GM12878 (cell line): ENCODE measurements around the gene TIAM1. TPM values are rescaled to one million over a fixed set of nuclear protein-coding genes. Genes with fewer than 3 reads are reported as not detected.

Experiments
- ATAC-seq: fragments of 200-7000 bp; cut with Tn5 transposase; 3 replicates; pipeline ENCODE4 v1.9.1; 2020; ENCODE audit warnings: mild to moderate bottlenecking, moderate library complexity
- BruUV-seq: library from RNA; stranded (reverse); fragments of 400-500 nt; replicated peaks from 2 replicates; lab custom pipeline; 2021; lab: Mats Ljungman, UMichigan
- CTCF ChIA-PET: fragments of 300-600 bp; sonication (Branson Sonifier 250); formaldehyde crosslinking; extraction: SDS; loops from one replicate; lab custom pipeline; 2021; ENCODE audit warnings: inconsistent platforms; lab: Yijun Ruan, JAX
- POLR2A ChIA-PET: fragments of 350-600 bp; formaldehyde crosslinking; extraction: SDS; loops from one replicate; lab custom pipeline; 2021; ENCODE audit warnings: inconsistent platforms; lab: Charles Lee
- RAD21 ChIA-PET: fragments of 300-600 bp; sonication (Branson Sonifier 250); formaldehyde crosslinking; loops from one replicate; lab custom pipeline; 2023; ENCODE audit warnings: antibody characterized with exemption; ENCODE audit not compliant: unreplicated experiment; lab: Charles Lee
- SMC1A ChIA-PET: fragments of 300-600 bp; sonication (Branson Sonifier 250); formaldehyde crosslinking; loops from one replicate; lab custom pipeline; 2023; ENCODE audit not compliant: unreplicated experiment, uncharacterized antibody; lab: Charles Lee
- DNase-seq: peaks from one replicate; pipeline ENCODE4 v3.0.0-alpha.2; 2011; ENCODE audit warnings: low read depth, low spot score
- FAIRE-seq: peaks from 3 replicates; lab custom pipeline; 2011; peaks lifted over from hg19 to GRCh38; lab: Jason Lieb, UNC
- H2AFZ ChIP-seq: 2 replicates; pipeline ENCODE4 v1.6.0; 2011; ENCODE audit warnings: low read depth, low read length, control low read depth; ENCODE audit not compliant: control insufficient read depth
- H3K27ac ChIP-seq: 2 replicates; pipeline ENCODE4 v1.5.1; 2011; ENCODE audit warnings: control low read depth; ENCODE audit not compliant: control insufficient read depth, insufficient read depth
- H3K27me3 ChIP-seq, 2 experiments: replicated peaks in 1 of 2; 2 replicates each; pipeline versions ENCODE4 v1.6.0 to v1.6.1; 2011; ENCODE audit warnings: low read length in 1 of 2; ENCODE audit not compliant: control insufficient read depth in 2 of 2, insufficient read depth in 2 of 2
- H3K36me3 ChIP-seq, 2 experiments: 2 replicates each; pipeline ENCODE4 v1.5.1; 2011; ENCODE audit warnings: low read length in 1 of 2; ENCODE audit not compliant: control insufficient read depth in 2 of 2, insufficient read depth in 2 of 2
- H3K4me1 ChIP-seq: 2 replicates; pipeline ENCODE4 v1.6.1; 2011; ENCODE audit warnings: mild to moderate bottlenecking, low read length, moderate library complexity, mixed read lengths; ENCODE audit not compliant: control insufficient read depth, insufficient read depth
- H3K4me2 ChIP-seq: 2 replicates; pipeline ENCODE4 v1.6.0; 2011; ENCODE audit warnings: control low read depth; ENCODE audit not compliant: control insufficient read depth, insufficient read depth
- H3K4me3 ChIP-seq: fragments of 200-600 bp; sonication (generic); 2 replicates; pipeline ENCODE4 v1.5.1; 2016
- H3K79me2 ChIP-seq: 2 replicates; pipeline ENCODE4 v1.6.0; 2011; ENCODE audit warnings: low read length; ENCODE audit not compliant: control insufficient read depth, insufficient read depth
- H3K9ac ChIP-seq: 2 replicates; pipeline ENCODE4 v1.8.0; 2011; ENCODE audit warnings: low read length, control low read depth, mixed read lengths; ENCODE audit not compliant: control insufficient read depth, insufficient read depth
- H3K9me3 ChIP-seq: replicated peaks from 3 replicates; pipeline ENCODE4 v1.5.1; 2011; ENCODE audit warnings: mild to moderate bottlenecking, low read length; ENCODE audit not compliant: control insufficient read depth, insufficient read depth
- H4K20me1 ChIP-seq: 2 replicates; pipeline ENCODE4 v1.6.0; 2011; ENCODE audit not compliant: control insufficient read depth, insufficient read depth
- FOXM1 ChIP-seq: IDR thresholded peaks from 2 replicates; pipeline ENCODE4 v1.6.1; 2012; ENCODE audit warnings: low read depth, mild to moderate bottlenecking, inconsistent platforms, low read length, moderate library complexity
- HDAC6 ChIP-seq: fragments of 200-600 bp; sonication (generic); IDR thresholded peaks from one replicate; pipeline ENCODE4 v1.8.0; 2017; ENCODE audit warnings: antibody characterized with exemption; ENCODE audit not compliant: unreplicated experiment
- IRF4 ChIP-seq: IDR thresholded peaks from 2 replicates; pipeline ENCODE4 v1.6.1; 2011; ENCODE audit warnings: low read depth, low read length
- KDM1A ChIP-seq: fragments of 200-600 bp; sonication (generic); IDR thresholded peaks from 2 replicates; pipeline ENCODE4 v1.6.1; 2016; ENCODE audit warnings: borderline replicate concordance
- TCF3 ChIP-seq: IDR thresholded peaks from 2 replicates; pipeline ENCODE4 v1.6.1; 2012; ENCODE audit warnings: low read depth, mild to moderate bottlenecking, low read length, borderline replicate concordance; ENCODE audit not compliant: insufficient read depth
- ZNF274 ChIP-seq: IDR thresholded peaks from one replicate; pipeline ENCODE4 v1.8.0; 2011; ENCODE audit not compliant: insufficient read length, insufficient read depth
- ZNF622 ChIP-seq: fragments of 450-650 bp; IDR thresholded peaks from 2 replicates; pipeline ENCODE4 v1.6.1; 2017; ENCODE audit warnings: mild to moderate bottlenecking, inconsistent platforms
- WGBS: methylation state at CpG from one replicate; pipeline ENCODE4 v1.1.6; 2016; ENCODE audit warnings: low lambda C conversion rate; ENCODE audit not compliant: insufficient replicate concordance, insufficient coverage; ENCODE audit errors: missing lambda C conversion rate; 5-methylcytosine and 5-hydroxymethylcytosine counted together
- in situ Hi-C: fragments of 300-500 bp; cut with MboI; formaldehyde crosslinking; loops from 9 replicates; pipeline ENCODE4 v1.14.3; 2018; ENCODE audit warnings: mixed read lengths
- intact Hi-C: fragments of 100-400 bp; cut with micrococcal nuclease; formaldehyde crosslinking; loops from one replicate; pipeline ENCODE4 v1.14.2; 2022; ENCODE audit not compliant: unreplicated experiment
- polyA plus RNA-seq, 11 experiments: library from polyadenylated mRNA; depleted of rRNA in 4 of 11; unstranded in 6 of 11; stranded (reverse) in 5 of 11; fragments of >200 nt; fragmentation: Nextera tagmentation in 4 of 11; fragmentation: Illumina TruSeq in 1 of 11; extraction: Ambion mirVana in 4 of 11; extraction: Trizol in 1 of 11; gene quantifications; 1 replicate in 1 of 11; 2 replicates in 10 of 11; pipeline versions ENCODE4 v1.2.1 to v1.2.3, GENCODE V29; 2011 to 2016; ENCODE audit warnings: inconsistent platforms in 2 of 11, missing spikeins in 2 of 11, low read depth in 1 of 11
- total RNA-seq, 4 experiments: library from RNA; depleted of rRNA in 3 of 4; stranded (reverse); fragments of >200 nt in 3 of 4; fragmentation: Illumina TruSeq in 1 of 4; extraction: Trizol in 1 of 4; gene quantifications; 2 replicates each; pipeline versions ENCODE4 v1.2.1 to v1.2.3, GENCODE V29; 2013 to 2021

TIAM1 gene
- total and polyA plus RNA-seq, 10 of the 15 experiments (the other 5 are each of a cell fraction or from before 2014, with no cell fraction given): 0.31 to 35.9 (median 0.78) TPM

DNA sequence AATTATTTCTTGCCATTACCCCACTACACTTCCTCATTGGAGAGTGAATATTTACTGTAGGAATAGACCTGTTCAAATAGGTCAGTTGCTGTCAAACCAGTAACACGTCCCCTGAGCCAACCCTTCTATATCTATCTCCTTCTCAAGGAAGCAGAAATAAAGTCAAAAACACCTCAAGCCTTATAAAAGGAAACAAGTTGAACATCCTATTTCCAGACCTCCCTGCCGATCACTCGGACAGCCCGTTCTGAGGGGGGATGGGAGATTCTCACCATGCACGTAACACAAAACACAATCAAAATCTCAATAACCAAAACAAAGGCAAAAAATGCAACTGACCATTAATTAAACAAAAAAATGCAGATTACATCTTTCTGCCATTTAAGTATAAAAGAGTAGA is 184.3 kb downstream of the TIAM1 start:
- Histone ChIP-seq H3K27ac (no peak overlapping the region), H2AFZ (no peak overlapping the region), H3K9me3 (0 out of 3 replicates have a peak, but pooled peaks cover 1% of the 10 kb centered on the region)
- ATAC-seq: no peak
- TF ChIP-seq KDM1A (no peak), ZNF274 (no peak), FOXM1 (no peak), IRF4 (no peak)
- TF ChIP-seq, all 136 proteins: peak for 0
- ChIA-PET POLR2A (interaction anchor here (0.6 kb wide), 1 partner anchor 40 kb away, joined by 4 read pairs; no protein-coding TSS in a partner anchor), RAD21 (no interaction called here), CTCF (interaction anchor here (1.0 to 1.2 kb wide), 2 partner anchors 12 to 399 kb away, joined by 3 read pairs; no protein-coding TSS in a partner anchor), SMC1A (interaction anchor here (1.0 to 1.4 kb wide), 2 partner anchors 14 to 27 kb away, joined by 4 to 5 read pairs; no protein-coding TSS in a partner anchor)
- Histone ChIP-seq H3K4me2 (no peak overlapping the region), H3K27me3 (no peaks in the 10 kb centered on the region), H4K20me1 (no peaks in the 10 kb centered on the region), H3K4me3 (no peak overlapping the region), H3K4me1 (no peaks in the 10 kb centered on the region), H3K79me2 (no peaks in the 10 kb centered on the region), H3K36me3 (no peaks in the 10 kb centered on the region), H3K9ac (no peak overlapping the region)
- WGBS: 25% methylated on average over 5 of the region's 5 CpGs
- in situ Hi-C loops (no loop called here), intact Hi-C loops (no loop called here)
- FAIRE-seq: no peak
- no TSS peak for BruUV-seq
- no peak for DNase-seq

GRCh38 chr21:31158789-31159581 is 185.1 kb downstream of the TIAM1 start:
- TF ChIP-seq TCF3 (no peak), ZNF622 (no peak), HDAC6 (no peak)
- 0 out of 3 replicates have a peak, but pooled peaks cover 1% of the 10 kb centered on the region for H3K9me3 ChIP-seq
- H3K27me3 ChIP-seq: no peaks in the 10 kb centered on the region
- ChIA-PET CTCF (interaction anchor here (0.6 to 1.6 kb wide), 4 partner anchors 13 to 400 kb away, joined by 3 to 8 read pairs (median 3); no protein-coding TSS in a partner anchor), POLR2A (interaction anchor here (0.6 kb wide), 1 partner anchor 41 kb away, joined by 4 read pairs; no protein-coding TSS in a partner anchor), SMC1A (interaction anchor here (0.9 to 1.4 kb wide), 4 partner anchors 12 to 55 kb away, joined by 3 to 4 read pairs (median 4); no protein-coding TSS in a partner anchor), RAD21 (no interaction called here)
- DNase-seq: no peak
- no peaks in the 10 kb centered on the region for H3K36me3 ChIP-seq
- WGBS: 39% methylated on average over 8 of the region's 8 CpGs
- BruUV-seq: no TSS peak
- ATAC-seq: no peak; the same call in 1 of the 3 replicates
- intact Hi-C loops (no loop called here), in situ Hi-C loops (no loop called here)
- H3K4me2 ChIP-seq: no peak overlapping the region
- H3K4me3 ChIP-seq: no peak overlapping the region
- no peaks in the 10 kb centered on the region for H4K20me1 ChIP-seq
- H2AFZ ChIP-seq: no peak overlapping the region
- H3K4me1 ChIP-seq: no peaks in the 10 kb centered on the region
- H3K9ac ChIP-seq: no peak overlapping the region
- no peak for FAIRE-seq
- no peak overlapping the region for H3K27ac ChIP-seq
- H3K79me2 ChIP-seq: no peaks in the 10 kb centered on the region
